Neural cell (in vitro differentiated cells): ENCODE measurements around the gene GRID1. TPM values are rescaled to one million over a fixed set of nuclear protein-coding genes. Genes with fewer than 3 reads are reported as not detected.

Experiments used
- H2AFZ ChIP-seq: fragments of 200-600, 300-800 bp; sonication (generic), shearing (Covaris generic); 2 replicates; pipeline ENCODE4 v1.6.0; 2014; ENCODE audit warnings: low read depth, mild to moderate bottlenecking, antibody characterized with exemption, low read length, moderate library complexity
- H3F3A ChIP-seq: fragments of 200-600 bp; shearing (Covaris generic); 2 replicates; pipeline ENCODE4 v1.6.1; 2016; ENCODE audit warnings: mild to moderate bottlenecking, moderate library complexity, mixed read lengths, antibody characterized with exemption, low read length; ENCODE audit not compliant: insufficient read depth, poor library complexity, severe bottlenecking
- H3K27ac ChIP-seq: fragments of 200-600, 300-800 bp; sonication (generic), shearing (Covaris generic); 2 replicates; pipeline ENCODE4 v1.5.1; 2014; ENCODE audit warnings: mild to moderate bottlenecking, low read length, moderate library complexity
- H3K27me3 ChIP-seq: fragments of 300-800, 200-600 bp; sonication (generic), shearing (Covaris generic); 2 replicates; pipeline ENCODE4 v1.6.0; 2014; ENCODE audit warnings: mild to moderate bottlenecking, low read depth, low read length, moderate library complexity; ENCODE audit not compliant: insufficient read depth
- H3K36me3 ChIP-seq: fragments of 300-800, 200-600 bp; sonication (generic), shearing (Covaris generic); 2 replicates; pipeline ENCODE4 v1.5.1; 2014; ENCODE audit warnings: mild to moderate bottlenecking, antibody characterized with exemption, low read length, moderate library complexity; ENCODE audit not compliant: insufficient read depth
- H3K4me2 ChIP-seq: fragments of 300-800, 200-600 bp; sonication (generic), shearing (Covaris generic); 2 replicates; pipeline ENCODE4 v1.6.0; 2014; ENCODE audit warnings: mild to moderate bottlenecking, low read length
- H3K4me3 ChIP-seq: fragments of 300-800, 200-600 bp; sonication (generic), shearing (Covaris generic); 2 replicates; pipeline ENCODE4 v1.5.1; 2014; ENCODE audit warnings: mild to moderate bottlenecking, low read length, moderate library complexity
- H3K79me2 ChIP-seq: fragments of 200-600 bp; shearing (Covaris generic); replicated peaks from 2 replicates; pipeline ENCODE4 v1.6.0; 2014; ENCODE audit warnings: mild to moderate bottlenecking, low read length, moderate library complexity; ENCODE audit not compliant: insufficient read depth
- H3K9ac ChIP-seq: fragments of 300-800, 200-600 bp; sonication (generic), shearing (Covaris generic); 2 replicates; pipeline ENCODE4 v1.6.1; 2016; ENCODE audit warnings: mild to moderate bottlenecking, low read length, mixed read lengths
- H3K9me2 ChIP-seq: fragments of 200-600 bp; shearing (Covaris generic); 2 replicates; pipeline ENCODE4 v1.6.1; 2016; ENCODE audit warnings: mild to moderate bottlenecking, low read length, mixed read lengths; ENCODE audit not compliant: insufficient read depth
- H3K9me3 ChIP-seq: fragments of 200-600, 300-800 bp; sonication (generic), shearing (Covaris generic); 2 replicates; pipeline ENCODE4 v1.6.1; 2016; ENCODE audit warnings: mild to moderate bottlenecking, mixed run types, low read length, moderate library complexity, mixed read lengths
- H4K20me1 ChIP-seq: fragments of 200-600 bp; shearing (Covaris generic); 2 replicates; pipeline ENCODE4 v1.6.1; 2016; ENCODE audit warnings: mild to moderate bottlenecking, mixed run types; ENCODE audit not compliant: insufficient read depth
- CTCF ChIP-seq: fragments of 450-650 bp; IDR thresholded peaks from 2 replicates; pipeline ENCODE4 v1.5.1; 2014; ENCODE audit warnings: antibody characterized with exemption, mild to moderate bottlenecking, moderate library complexity; ENCODE audit not compliant: poor library complexity, severe bottlenecking
- EP300 ChIP-seq: fragments of 450-650 bp; conservative IDR thresholded peaks from 2 replicates; pipeline ENCODE4 v1.6.1; 2014; ENCODE audit warnings: antibody characterized with exemption, mild to moderate bottlenecking, moderate library complexity; ENCODE audit not compliant: poor library complexity, severe bottlenecking
- EZH2 ChIP-seq: fragments of 200-600, 300-800 bp; shearing (Covaris generic), sonication (generic); IDR thresholded peaks from 2 replicates; pipeline ENCODE4 v1.6.1; 2014; ENCODE audit warnings: antibody characterized with exemption, low read length, borderline replicate concordance, mild to moderate bottlenecking; ENCODE audit not compliant: insufficient read depth, poor library complexity, severe bottlenecking
- MXI1 ChIP-seq: fragments of 450-650 bp; conservative IDR thresholded peaks from 2 replicates; pipeline ENCODE4 v1.6.1; 2014; ENCODE audit warnings: antibody characterized with exemption, mild to moderate bottlenecking; ENCODE audit not compliant: poor library complexity, severe bottlenecking
- POLR2AphosphoS5 ChIP-seq: IDR thresholded peaks from 2 replicates; pipeline ENCODE4 v1.6.1; 2012
- RAD21 ChIP-seq: fragments of 450-650 bp; conservative IDR thresholded peaks from 2 replicates; pipeline ENCODE4 v1.6.1; 2014; ENCODE audit warnings: antibody characterized with exemption, mild to moderate bottlenecking, moderate library complexity
- REST ChIP-seq: IDR thresholded peaks from 2 replicates; pipeline ENCODE4 v1.6.1; 2012; ENCODE audit warnings: borderline replicate concordance
- SMC3 ChIP-seq: fragments of 450-650 bp; conservative IDR thresholded peaks from 2 replicates; pipeline ENCODE4 v1.6.1; 2014; ENCODE audit warnings: antibody characterized with exemption, mild to moderate bottlenecking, moderate library complexity; ENCODE audit not compliant: poor library complexity
- TAF1 ChIP-seq: IDR thresholded peaks from 2 replicates; pipeline ENCODE4 v1.6.1; 2012; ENCODE audit warnings: low read depth
- polyA plus RNA-seq: library from polyadenylated mRNA; depleted of rRNA; stranded (reverse); fragments of >200 nt; gene quantifications from 2 replicates; pipeline ENCODE4 v1.2.3, GENCODE V29; 2014

The GRID1 gene
- polyA plus RNA-seq, 1 donor from 2014 or later, result 7.3 TPM

GRCh38 chr10:86038371-86038770 is 328.2 kb downstream of the GRID1 start:
- H3K79me2 ChIP-seq, result no peaks in the 10 kb centered on the region
- H3F3A ChIP-seq, result no peaks in the 10 kb centered on the region
- no peak overlapping the region for H3K4me3 ChIP-seq
- H3K9ac ChIP-seq, result no peak overlapping the region
- no peaks in the 10 kb centered on the region for H3K36me3 ChIP-seq
- H3K9me2 ChIP-seq, result no peaks in the 10 kb centered on the region
- H3K4me2 ChIP-seq, result no peak overlapping the region
- H3K27ac ChIP-seq, result peak overlapping the region; percentile 64
- no peaks in the 10 kb centered on the region for H4K20me1 ChIP-seq
- H3K27me3 ChIP-seq, result no peaks in the 10 kb centered on the region
- no peak overlapping the region for H2AFZ ChIP-seq
- no peaks in the 10 kb centered on the region for H3K9me3 ChIP-seq
- no peak for TF ChIP-seq RAD21
- TF ChIP-seq SMC3, result no peak
- TF ChIP-seq REST, result no peak
- TF ChIP-seq EP300, result no peak
- no peak for TF ChIP-seq POLR2AphosphoS5
- TF ChIP-seq TAF1, result no peak
- no peak for TF ChIP-seq EZH2
- no peak for TF ChIP-seq CTCF
- no peak for TF ChIP-seq MXI1

- H3K9me3 ChIP-seq, result no peaks in the 10 kb centered on the region
- H3K27ac ChIP-seq, result no peak overlapping the region
- no peak overlapping the region for H3K4me3 ChIP-seq
- TF ChIP-seq EP300, result no peak
- no peaks in the 10 kb centered on the region for H4K20me1 ChIP-seq
- H3K4me2 ChIP-seq, result no peak overlapping the region
- H3K36me3 ChIP-seq, result no peaks in the 10 kb centered on the region
- no peak overlapping the region for H3K9ac ChIP-seq
- no peaks in the 10 kb centered on the region for H3K9me2 ChIP-seq
- no peaks in the 10 kb centered on the region for H3K27me3 ChIP-seq
- H3F3A ChIP-seq, result no peaks in the 10 kb centered on the region
- H2AFZ ChIP-seq, result no peak overlapping the region
- H3K79me2 ChIP-seq, result no peaks in the 10 kb centered on the region
Observed at GRCh38 chr10:86037096-86037495, 329.5 kb downstream of the GRID1 start.

- no peak overlapping the region for H3K4me3 ChIP-seq
- no peaks in the 10 kb centered on the region for H3K9me3 ChIP-seq
- H3F3A ChIP-seq, result no peaks in the 10 kb centered on the region
- H3K36me3 ChIP-seq, result no peaks in the 10 kb centered on the region
- no peaks in the 10 kb centered on the region for H3K9me2 ChIP-seq
- no peaks in the 10 kb centered on the region for H3K27me3 ChIP-seq
- no peak for TF ChIP-seq REST
- TF ChIP-seq EP300, result no peak
- no peak for TF ChIP-seq SMC3
- no peak for TF ChIP-seq POLR2AphosphoS5
- TF ChIP-seq CTCF, result no peak
- no peak for TF ChIP-seq EZH2
- no peaks in the 10 kb centered on the region for H4K20me1 ChIP-seq
- H3K27ac ChIP-seq, result no peak overlapping the region
- H3K4me2 ChIP-seq, result no peak overlapping the region
- no peak overlapping the region for H2AFZ ChIP-seq
- no peak overlapping the region for H3K9ac ChIP-seq
- no peaks in the 10 kb centered on the region for H3K79me2 ChIP-seq
Observed at GRCh38 chr10:86036544-86036831, 330.1 kb downstream of the GRID1 start.
